ENCODE results near the gene KCNA3.
A peak's percentile ranks its signal among the peaks of the same experiment; 100 is the strongest.

The KCNA3 gene

GRCh38 chr1:110636149-110636935 is 38.4 kb downstream of the KCNA3 start:
- DNase-seq: peak; percentile 61

- no peak for DNase-seq
Observed at GRCh38 chr1:110635434-110635833, 39.3 kb downstream of the KCNA3 start.

- DNase-seq: peak; percentile 87
Observed at GRCh38 chr1:110634455-110635311, 40.1 kb downstream of the KCNA3 start.

- no peak for DNase-seq
Observed at GRCh38 chr1:110634086-110634454, 40.7 kb downstream of the KCNA3 start.

- DNase-seq: no peak
Observed at GRCh38 chr1:110633646-110634030, 41.1 kb downstream of the KCNA3 start.

- no peak for DNase-seq
Observed at GRCh38 chr1:110631836-110632620, 42.7 kb downstream of the KCNA3 start.

- peak; percentile 94 for DNase-seq
Observed at GRCh38 chr1:110630839-110631663, 43.7 kb downstream of the KCNA3 start.

- DNase-seq: no peak
Observed at GRCh38 chr1:110628323-110629105, 46.2 kb downstream of the KCNA3 start.

GRCh38 chr1:110627764-110628163 is 47.0 kb downstream of the KCNA3 start:
- DNase-seq: no peak

GRCh38 chr1:110626889-110627288 is 47.9 kb downstream of the KCNA3 start:
- DNase-seq: no peak

All from activated CD4-positive, alpha-beta T cell treated with anti-CD3 and anti-CD28 coated beads, Interleukin-2, amount 50 U/mL, for 16 hours (primary cell).